Limb (tissue), 2 donors: Measurements from ENCODE around the gene TBC1D9.

Experiments
- DNase-seq, 2 donors: peaks; one replicate each; pipeline ENCODE4 v3.0.0-alpha.2; 2016; ENCODE audit errors: extremely low spot score in 2 of 2

Gene TBC1D9

DNA sequence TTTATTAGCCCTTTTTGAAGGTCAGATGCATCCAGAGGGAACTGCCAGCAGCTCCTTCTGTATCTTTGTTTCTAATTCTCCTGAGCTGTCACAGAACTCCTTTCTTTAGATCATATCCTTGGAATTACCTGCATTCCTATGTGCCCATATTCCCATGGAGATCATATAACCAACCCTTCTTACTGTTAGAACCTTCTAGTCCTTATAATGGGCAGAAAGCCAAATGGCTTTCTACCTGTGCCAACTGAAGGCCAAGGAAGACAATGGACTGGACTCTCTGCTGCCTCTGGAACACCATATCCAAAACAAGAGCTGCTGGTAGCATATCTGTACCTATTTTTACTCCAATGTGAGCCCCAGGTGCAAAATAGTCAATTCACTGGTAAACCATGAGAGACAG lies 60.7 kb downstream of the TBC1D9 start:
- DNase-seq: no peak

DNA sequence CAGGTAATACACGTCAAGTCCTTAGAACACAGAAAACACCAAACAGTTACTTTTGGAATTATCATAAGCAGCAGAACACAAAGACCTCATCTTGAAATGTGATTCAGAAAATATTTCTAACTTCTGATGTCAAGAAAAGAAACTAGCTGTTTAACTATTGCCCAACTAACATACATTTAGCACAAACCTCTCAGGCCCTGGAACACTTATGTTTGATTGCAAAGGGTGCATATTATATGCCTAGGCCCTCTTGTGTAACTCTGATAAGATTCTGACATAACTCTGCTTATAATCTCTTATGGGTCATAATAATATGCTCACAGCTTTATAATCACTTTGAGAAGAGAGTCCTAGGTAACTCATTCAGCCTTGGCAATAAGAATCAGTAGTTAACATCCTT lies 62.6 kb downstream of the TBC1D9 start:
- DNase-seq: no peak

DNA sequence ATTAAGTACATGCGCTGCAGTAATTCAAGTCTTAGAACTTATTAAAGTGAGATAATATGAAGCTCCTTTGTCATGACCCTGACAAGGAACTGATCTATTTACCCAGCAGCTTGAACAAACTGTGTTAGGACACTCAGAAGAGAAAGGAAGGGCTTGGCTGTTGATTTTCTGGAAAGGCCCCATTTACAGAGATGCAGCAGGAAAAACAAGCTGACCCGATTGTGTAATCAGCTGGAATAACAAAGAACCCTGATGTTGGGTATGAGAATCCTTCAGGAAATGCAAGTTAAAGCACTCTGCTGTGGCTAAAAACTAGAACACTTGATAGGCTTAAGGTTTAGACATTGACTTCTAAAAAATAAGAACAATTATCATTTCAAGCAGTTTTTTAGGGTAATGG lies 64.8 kb downstream of the TBC1D9 start:
- DNase-seq: no peak

DNA sequence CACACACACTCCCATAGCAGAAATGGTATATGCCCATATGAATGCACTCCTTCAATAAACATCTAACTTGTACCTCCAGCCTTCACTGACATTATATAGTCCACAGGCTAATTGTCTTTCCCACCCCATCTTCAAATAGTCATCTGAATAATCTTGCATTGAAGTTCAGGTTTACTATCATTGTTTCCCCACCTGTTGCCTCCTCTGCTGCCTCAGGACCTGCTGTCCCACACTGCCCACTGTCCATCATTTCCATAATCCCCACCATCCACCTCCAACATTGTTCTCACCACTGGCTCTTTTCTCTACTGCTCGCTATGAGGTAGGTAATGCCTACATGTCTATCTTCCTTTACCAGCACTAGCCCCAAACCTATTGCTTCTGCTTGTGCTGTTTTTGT lies 66.1 kb downstream of the TBC1D9 start:
- no peak for DNase-seq

DNA sequence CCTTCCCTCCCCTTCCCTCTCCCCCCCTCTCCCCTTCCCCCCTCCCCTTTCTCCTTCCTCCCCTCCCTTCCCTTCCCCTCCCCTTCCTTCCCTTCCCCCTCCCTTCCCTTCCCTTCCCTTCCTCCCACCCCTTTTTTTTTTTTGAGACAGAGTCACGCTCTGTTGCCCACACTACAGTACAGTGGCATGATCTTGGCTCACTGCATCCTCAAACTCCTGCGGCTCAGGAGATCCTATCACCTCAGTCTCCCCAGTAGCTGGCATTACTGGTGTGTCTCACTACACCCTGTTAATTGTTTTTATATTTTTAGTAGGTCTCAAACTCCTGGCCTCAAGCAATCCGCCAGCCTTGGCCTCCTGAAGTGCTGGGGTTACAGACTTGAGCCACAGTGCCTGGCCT lies 66.6 kb downstream of the TBC1D9 start:
- no peak for DNase-seq

DNA sequence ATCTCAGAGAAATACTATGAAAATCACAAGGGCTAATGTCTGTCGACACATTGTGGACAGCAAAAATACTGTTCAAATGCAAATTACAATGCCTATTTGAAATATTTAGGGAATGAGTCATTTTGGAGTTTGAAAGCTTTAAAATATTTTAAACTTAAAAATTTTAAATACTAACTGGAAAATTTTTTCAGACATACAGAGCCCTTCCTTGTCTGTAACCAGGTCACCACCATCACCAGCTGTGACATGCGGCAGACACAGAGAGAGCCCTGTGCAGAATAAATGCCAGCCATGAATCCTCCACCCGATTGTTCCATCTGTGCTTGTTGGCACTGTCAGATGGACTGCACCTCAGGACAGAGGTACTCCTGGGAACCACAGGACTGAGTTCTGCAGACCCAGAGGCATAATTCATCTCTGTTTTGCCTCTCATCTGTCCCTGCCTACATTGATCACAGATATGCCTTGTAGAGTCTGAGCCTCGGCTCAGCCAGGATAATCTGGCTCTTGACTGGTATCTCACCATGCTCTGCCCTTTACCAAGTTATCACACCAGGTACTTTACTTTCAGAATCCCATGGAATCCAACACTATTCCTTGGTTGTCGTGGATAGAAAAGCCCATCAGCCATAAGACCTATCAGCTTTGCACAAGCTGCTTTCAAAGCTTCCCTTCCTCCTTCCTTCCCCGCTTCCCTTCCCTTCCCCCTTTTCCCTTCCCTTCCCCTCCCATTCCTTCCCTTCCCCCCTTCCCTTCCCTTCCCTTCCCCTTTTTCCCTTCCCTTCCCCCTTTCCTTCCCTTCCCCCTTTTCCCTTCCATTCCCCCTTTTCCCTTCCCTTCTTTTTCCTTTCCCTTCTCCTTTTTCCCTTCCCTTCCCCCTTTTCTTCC lies 67.2 kb downstream of the TBC1D9 start:
- DNase-seq: no peak

DNA sequence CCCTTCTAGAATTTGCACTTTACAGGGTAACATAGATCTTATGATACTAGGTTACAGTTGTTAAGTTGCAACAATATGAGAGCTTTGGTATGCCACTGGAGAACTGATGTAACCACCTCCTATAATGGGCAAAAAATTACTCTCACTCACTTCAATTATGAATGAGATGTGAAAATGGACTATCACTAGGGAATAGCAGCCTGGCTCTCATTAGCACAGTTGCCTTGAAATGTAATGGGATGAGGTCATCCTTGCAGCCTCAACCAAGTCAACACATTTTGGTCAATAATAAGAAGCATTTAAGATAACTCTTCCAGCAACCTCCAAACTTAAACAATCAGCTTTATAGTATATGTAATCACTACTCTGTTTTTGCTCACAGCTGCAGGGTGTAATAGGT lies 69.4 kb downstream of the TBC1D9 start:
- DNase-seq: no peak

DNA sequence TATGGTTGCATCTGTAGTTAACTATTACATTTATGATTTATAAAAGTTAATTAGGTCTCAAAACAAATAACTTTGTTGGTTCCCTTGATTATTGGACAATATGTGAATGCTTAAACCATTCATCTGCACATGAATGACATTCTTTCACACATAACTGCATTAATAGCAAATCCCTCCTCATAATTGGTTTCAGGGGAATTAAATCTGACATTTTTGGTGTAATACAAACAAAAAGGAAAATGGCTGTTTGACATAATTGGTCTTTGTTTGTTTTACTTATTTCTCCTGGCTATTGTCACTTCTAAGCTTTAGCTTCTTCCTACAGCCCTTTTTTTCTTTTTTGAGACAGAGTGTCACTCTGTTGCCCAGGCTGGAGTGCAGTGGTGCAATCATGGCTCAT lies 71.9 kb downstream of the TBC1D9 start:
- no peak for DNase-seq

DNA sequence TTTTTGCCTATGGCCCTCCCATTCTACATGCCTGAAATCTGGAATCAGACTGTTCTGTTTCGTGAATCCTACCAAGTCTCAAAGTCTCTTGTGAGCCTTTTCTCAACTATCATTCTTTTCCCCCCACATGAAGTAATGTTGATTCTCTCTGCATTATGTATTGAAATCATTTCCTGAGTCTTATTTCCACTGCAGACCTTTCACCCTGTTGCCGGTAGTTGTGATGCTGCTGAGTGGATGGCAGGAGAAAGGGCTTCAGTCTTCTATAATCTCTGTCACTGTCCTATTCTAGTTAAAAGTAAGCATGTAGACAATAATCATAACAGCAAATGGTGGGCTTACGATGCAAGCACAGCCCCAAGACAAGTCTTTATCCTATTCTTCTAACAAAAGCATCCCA lies 75.0 kb downstream of the TBC1D9 start:
- DNase-seq: no peak

DNA sequence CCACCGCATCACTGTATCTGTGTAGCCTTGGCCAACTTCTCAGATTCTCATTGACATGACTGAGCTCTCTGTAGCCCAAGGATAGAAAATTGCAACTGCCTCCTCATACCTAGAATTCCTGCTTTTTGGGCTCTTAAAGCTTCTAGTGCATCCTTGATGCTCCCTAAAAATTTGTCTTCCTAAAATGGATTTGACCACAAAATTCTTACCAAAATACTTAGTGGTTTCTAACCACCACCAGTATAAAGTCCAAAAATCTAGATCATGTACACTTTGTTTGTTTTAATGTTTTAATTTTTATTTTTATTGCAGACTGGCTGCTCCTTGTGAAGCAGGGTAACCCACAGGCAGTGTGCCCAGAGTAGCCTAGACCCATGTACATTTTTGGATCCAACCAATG lies 75.5 kb downstream of the TBC1D9 start:
- no peak for DNase-seq

DNA sequence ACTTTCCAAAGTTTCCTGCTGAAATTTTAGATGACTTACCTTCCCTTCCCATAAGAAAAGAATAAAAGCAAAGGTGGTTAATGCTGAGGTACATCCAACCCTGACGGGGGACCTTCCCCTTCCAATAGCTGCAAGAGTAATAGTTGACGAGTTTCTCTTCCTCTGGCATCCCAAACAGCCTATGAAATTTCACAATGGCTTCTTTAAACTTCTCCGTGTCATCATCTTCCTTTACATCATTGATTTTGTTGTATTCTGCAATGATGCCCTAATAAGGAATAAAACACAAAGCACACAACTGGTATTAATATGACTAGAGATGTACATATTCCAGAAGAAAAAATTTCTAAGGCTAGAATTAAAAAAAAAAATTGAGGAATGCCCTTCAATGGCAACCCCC lies 76.6 kb downstream of the TBC1D9 start:
- no peak for DNase-seq

DNA sequence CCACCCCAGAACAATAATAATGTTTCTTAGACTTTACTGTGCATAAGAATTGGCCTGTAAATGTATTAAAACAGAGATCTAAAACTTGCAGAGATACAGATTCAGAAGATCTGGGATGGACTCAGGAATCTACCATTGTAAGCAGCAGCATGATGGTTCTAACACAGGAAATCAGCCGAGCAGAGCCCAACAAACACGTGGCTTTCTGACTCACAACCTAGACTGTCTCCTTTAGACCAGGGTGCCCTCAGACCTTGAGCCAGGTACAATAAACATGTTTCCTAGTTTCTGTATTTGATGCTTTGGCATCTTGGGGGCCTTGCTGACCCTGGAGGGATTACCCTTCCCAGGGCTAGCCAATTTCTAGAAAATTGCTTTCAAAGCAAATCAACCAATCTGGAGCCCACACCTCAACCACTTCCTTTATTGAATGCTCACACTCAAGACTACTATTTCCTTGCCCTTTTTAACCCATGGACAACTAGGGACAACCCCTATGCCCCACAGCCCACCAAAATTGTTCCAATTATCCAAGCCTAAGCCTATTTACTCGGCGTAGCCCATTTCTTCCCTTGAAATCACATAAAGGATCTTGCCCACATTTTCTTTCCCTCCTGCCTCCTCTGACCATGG lies 80.5 kb downstream of the TBC1D9 start:
- no peak for DNase-seq

DNA sequence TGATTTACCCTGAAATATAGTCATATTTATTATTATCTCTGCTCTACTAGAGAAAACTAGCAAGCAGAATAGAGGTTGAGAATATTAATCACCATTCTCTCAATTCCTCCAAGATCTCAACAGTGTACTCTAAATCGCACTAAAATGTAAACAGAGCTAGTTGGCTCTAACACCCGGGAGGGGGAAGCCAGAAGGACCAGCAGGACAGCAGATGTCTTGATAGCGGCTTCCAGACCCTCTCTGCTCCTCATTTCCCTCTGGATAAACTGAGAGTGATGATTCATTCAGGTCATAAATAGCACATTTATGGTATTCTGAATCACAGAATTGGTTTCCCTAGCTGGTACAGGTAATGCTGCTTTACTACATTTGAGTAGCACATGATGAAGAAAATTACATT lies 82.5 kb downstream of the TBC1D9 start:
- DNase-seq: no peak

DNA sequence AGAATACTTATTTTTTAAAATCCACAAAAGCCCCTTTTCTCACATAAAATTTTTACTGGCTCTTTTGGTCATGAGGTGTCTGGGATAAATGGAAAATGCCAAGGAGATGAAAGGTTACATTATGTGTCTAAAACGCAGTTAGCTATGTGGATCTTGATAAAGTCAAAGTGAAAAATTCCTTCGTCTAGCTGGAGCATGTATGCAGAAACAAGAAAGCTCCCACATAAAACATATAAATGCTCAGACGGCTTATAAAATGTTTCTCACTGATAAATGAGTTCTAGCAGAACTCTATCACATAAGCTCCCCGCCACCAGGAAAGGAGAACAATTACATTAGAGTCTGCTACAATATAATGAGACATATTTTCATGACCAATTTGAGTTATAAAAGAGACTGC lies 83.8 kb downstream of the TBC1D9 start:
- no peak for DNase-seq

DNA sequence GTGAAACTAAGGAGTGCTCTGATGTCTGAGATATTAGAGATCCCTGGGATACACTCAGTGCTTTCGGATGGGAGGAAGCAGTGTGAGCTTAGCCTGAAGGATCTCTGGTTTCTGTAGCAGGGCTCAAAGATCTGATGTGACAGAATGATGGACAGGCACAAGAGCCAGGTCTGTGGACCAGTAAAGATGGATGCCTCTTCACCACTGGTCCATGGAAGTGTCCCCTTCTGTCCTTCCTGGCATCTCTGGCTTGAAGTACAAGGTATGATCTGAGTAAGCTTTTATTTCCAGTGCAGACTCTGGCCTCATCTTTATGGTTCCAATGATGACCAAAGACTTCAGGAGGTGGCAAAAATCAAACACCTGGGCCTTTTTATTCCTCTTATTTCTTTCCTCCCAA lies 88.1 kb downstream of the TBC1D9 start:
- no peak for DNase-seq

DNA sequence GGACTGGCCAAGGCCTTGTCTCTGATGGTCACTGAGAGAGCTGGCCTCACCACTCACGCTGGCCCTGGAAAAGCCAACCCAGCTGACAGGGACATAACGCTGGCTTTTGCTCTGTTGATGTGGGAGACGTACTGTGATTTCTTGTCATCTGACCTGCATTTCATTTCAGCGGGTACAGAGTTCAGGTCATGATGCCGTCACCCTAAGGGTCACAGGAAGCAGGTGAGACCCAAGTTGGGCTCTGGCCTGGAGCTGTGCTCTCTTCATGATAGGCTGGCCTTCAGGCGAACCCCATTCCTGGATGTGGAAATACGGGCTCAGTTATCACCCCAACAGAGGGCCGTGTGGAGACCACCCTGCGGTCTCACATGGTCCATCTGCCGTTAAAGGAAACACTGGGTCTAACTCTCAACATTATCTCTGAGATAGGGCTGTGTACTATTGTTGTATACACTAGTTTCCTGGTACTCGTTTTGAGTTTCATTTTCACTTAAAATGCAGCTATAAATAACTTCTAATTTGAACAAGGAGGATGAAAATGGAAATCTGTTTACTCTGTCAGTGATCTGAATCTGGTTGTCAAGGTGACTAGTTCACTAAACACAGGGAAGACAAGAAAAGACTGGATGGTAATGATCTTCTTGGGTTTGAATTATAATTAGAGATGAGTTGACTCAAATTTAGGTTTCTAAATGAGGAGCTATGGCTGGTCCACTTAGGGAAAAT lies 89.1 kb downstream of the TBC1D9 start:
- DNase-seq: no peak

DNA sequence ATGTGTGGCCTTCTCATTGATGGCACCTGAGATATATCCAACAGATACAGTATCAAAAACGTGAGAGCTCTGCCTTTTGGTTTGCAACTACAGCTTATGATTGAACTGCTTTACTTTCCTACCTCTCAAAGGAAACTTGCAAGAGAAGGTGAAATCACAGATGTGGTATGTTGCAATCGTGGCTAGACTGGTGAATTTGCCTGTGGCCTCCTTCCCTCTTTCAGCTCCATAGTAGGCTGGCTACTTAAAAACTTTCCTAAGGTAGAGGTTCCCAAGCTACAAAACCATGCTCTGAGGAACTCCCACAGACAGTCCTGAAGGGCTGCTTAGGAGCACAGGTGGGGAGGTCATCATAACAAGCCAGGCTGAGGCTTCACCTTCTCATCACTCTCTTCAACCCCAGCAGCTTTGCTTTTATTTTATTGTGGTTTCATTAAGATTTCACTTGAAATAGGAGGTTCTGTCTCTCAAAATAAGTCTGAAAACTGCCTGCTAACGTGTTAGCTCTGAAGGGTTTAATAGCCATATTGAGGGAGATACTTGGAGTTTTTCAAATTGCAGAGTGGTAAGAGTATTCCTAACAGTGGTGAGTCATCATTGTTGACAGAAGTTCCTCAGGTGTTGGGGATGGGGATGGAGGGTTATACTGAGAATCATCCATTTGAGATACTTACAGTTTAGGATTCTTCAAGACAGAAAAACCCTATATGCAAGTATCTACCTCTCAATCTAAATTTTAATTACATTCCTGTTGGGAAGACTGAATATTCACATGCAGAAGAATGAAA lies 93.9 kb downstream of the TBC1D9 start:
- DNase-seq: no peak

DNA sequence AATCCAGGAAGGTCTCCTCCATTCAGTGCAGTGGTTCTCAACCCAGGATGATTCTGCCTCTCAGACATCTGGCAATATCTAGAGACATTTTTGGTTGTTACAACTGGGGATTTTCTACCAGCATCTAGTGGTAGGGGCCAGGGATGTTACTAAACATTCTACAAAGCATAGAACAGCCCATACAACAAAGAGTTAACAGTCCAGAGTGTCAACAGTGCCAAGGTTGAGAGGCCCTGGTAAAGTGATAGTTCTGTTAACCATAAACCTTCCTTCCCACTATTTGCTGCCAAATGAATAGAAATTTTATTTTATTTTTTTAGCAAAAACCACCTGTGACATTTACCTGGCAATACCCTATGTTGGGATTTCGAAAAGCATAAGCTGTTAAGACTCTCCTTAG lies 94.6 kb downstream of the TBC1D9 start:
- DNase-seq: no peak

DNA sequence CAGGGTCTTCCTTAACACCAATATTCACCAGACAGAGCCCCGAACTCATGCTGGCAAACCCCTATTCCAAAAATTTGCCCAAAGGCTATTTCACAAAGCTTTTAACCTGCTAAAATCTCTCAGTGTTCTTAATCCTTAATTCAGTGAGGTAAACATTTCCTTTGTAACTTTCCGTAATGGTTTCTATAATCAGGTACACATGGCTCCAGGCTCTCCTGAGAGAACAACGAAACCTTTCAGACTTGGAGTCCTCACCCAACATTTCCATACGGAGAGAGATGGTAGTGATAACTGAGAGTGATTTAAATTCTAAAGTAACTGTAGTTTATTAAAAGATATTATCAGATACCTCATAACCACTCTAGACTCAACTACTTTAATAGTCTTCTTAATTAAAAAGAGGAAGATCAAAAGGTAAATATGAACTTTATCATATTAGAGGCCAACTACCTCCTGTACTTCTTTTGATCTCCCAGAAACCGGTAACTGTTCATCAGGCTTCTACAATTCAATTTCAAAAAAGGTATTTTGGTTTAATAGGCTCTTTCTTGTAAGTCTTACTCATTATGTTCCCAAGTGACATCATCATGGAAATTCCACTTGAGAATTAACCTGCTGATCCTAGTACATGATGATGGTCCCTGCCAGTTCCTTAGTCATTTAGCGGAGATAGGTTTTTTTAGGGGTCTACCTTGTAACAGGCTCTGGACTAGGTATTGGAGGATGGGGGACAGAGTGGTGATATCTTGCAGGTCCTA lies 96.1 kb downstream of the TBC1D9 start:
- DNase-seq: no peak

DNA sequence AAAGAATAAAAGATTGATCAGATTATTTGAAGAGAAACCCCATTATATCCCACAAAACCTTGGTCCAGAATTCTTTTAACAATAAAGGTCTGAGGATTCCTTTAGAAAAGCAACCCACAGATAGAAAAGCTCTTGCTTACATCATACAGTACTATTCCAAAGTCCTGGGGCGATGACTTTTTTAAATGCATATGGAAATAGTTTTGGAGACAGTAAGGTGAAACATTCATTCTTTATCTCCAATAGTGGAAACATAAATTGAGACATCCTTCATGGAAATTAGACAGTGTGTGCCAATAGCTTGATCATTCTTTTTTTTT lies 101.7 kb downstream of the TBC1D9 start:
- DNase-seq: no peak
